ENCODE data around the gene GJA10.

The GJA10 gene

GRCh38 chr6:89917216-89917615 lies 22.9 kb downstream of the GJA10 start:
- H3K4me3 ChIP-seq (replicated peaks; ENCODE audit: insufficient read depth, low read length), result no peak overlapping the region
- no peak overlapping the region for H3K27ac ChIP-seq (replicated peaks)
- no peaks in the 10 kb centered on the region for H3K27me3 ChIP-seq (ENCODE audit: insufficient read depth, poor library complexity, severe bottlenecking)

GRCh38 chr6:89917801-89918366 lies 23.6 kb downstream of the GJA10 start:
- Histone ChIP-seq H3K4me3 (replicated peaks; ENCODE audit: insufficient read depth, low read length) (no peak overlapping the region), H3K27me3 (ENCODE audit: insufficient read depth, poor library complexity, severe bottlenecking) (no peaks in the 10 kb centered on the region), H3K27ac (replicated peaks) (no peak overlapping the region)
- TF ChIP-seq REST (IDR thresholded peaks at IDR 0.05; ENCODE audit: insufficient replicate concordance, low read depth), result no peak
- TF ChIP-seq CTCF (IDR thresholded peaks at IDR 0.05; ENCODE audit: insufficient read depth, low read length), result no peak
- no peak for TF ChIP-seq SPI1 (IDR thresholded peaks at IDR 0.05; ENCODE audit: borderline replicate concordance, low read depth)
- no peak for TF ChIP-seq GABPA (IDR thresholded peaks at IDR 0.05; ENCODE audit: low read depth)
- no peak for TF ChIP-seq POLR2AphosphoS5 (IDR thresholded peaks at IDR 0.05; ENCODE audit: low read depth)
- DNase-seq (ENCODE audit: low read depth in 1 of 2, low spot score in 1 of 2), result no peak

More at GRCh38 chr6:89917216-89917615, 22.9 kb downstream of the GJA10 start:
- TF ChIP-seq CTCF (IDR thresholded peaks at IDR 0.05; ENCODE audit: insufficient read depth, low read length) (no peak), REST (IDR thresholded peaks at IDR 0.05; ENCODE audit: insufficient replicate concordance, low read depth) (no peak), POLR2AphosphoS5 (IDR thresholded peaks at IDR 0.05; ENCODE audit: low read depth) (no peak), SPI1 (IDR thresholded peaks at IDR 0.05; ENCODE audit: borderline replicate concordance, low read depth) (no peak), GABPA (IDR thresholded peaks at IDR 0.05; ENCODE audit: low read depth) (no peak)
- DNase-seq (ENCODE audit: low read depth in 1 of 2, low spot score in 1 of 2), result no peak

- H3K4me3 ChIP-seq (replicated peaks; ENCODE audit: insufficient read depth, low read length), result no peak overlapping the region
- H3K27me3 ChIP-seq (ENCODE audit: insufficient read depth, poor library complexity, severe bottlenecking), result no peaks in the 10 kb centered on the region
- no peak for DNase-seq (ENCODE audit: low read depth in 1 of 2, low spot score in 1 of 2)
- TF ChIP-seq GABPA (IDR thresholded peaks at IDR 0.05; ENCODE audit: low read depth) (no peak), SPI1 (IDR thresholded peaks at IDR 0.05; ENCODE audit: borderline replicate concordance, low read depth) (no peak), POLR2AphosphoS5 (IDR thresholded peaks at IDR 0.05; ENCODE audit: low read depth) (no peak), REST (IDR thresholded peaks at IDR 0.05; ENCODE audit: insufficient replicate concordance, low read depth) (no peak), CTCF (IDR thresholded peaks at IDR 0.05; ENCODE audit: insufficient read depth, low read length) (no peak)
- no peak overlapping the region for H3K27ac ChIP-seq (replicated peaks)
Measured at GRCh38 chr6:89921197-89921596, 26.9 kb downstream of the GJA10 start.

All from HL-60 (cell line).